Measurements from ENCODE around the gene C1QB. TPM values are rescaled to one million over a fixed set of nuclear protein-coding genes. Genes with fewer than 3 reads are reported as not detected.

Gene C1QB
- total RNA-seq, 2 donors from 2014 or later: 106 to 151 TPM

GRCh38 chr1:22616571-22616970 is 36.5 kb upstream of the C1QB start:
- 46% methylated on average over 11 of the region's 11 CpGs for WGBS
- no peak for DNase-seq (ENCODE audit: low spot score)

GRCh38 chr1:22618056-22618455 is 35.0 kb upstream of the C1QB start:
- no peaks in the 10 kb centered on the region for H3K36me3 ChIP-seq
- no peak for DNase-seq (ENCODE audit: low spot score)
- no peak overlapping the region for H3K4me3 ChIP-seq
- peaks cover 14% of the 10 kb centered on the region for H3K27me3 ChIP-seq (replicated peaks; ENCODE audit: insufficient read depth)
- TF ChIP-seq CTCF (IDR thresholded peaks at IDR 0.05): no peak
- no peak for TF ChIP-seq POLR2AphosphoS5 (IDR thresholded peaks at IDR 0.05)
- no peak for TF ChIP-seq POLR2A (IDR thresholded peaks at IDR 0.05)
- no peak overlapping the region for H3K27ac ChIP-seq
- no peaks in the 10 kb centered on the region for H3K9me3 ChIP-seq
- intact Hi-C loops (cut with DNase I): no loop called here
- no peaks in the 10 kb centered on the region for H3K4me1 ChIP-seq (replicated peaks)
- WGBS: 22% methylated on average over 16 of the region's 16 CpGs

More at GRCh38 chr1:22616571-22616970, 36.5 kb upstream of the C1QB start:
- no peaks in the 10 kb centered on the region for H3K4me1 ChIP-seq (replicated peaks)
- H3K9me3 ChIP-seq: no peaks in the 10 kb centered on the region
- H3K4me3 ChIP-seq: no peak overlapping the region
- no peaks in the 10 kb centered on the region for H3K36me3 ChIP-seq
- TF ChIP-seq CTCF (IDR thresholded peaks at IDR 0.05) (no peak), POLR2AphosphoS5 (IDR thresholded peaks at IDR 0.05) (no peak)
- H3K27me3 ChIP-seq (replicated peaks; ENCODE audit: insufficient read depth): peaks cover 14% of the 10 kb centered on the region
- H3K27ac ChIP-seq: no peak overlapping the region
- intact Hi-C loops (cut with DNase I): no loop called here

GRCh38 chr1:22619252-22619651 is 33.8 kb upstream of the C1QB start:
- no peak for TF ChIP-seq POLR2A (IDR thresholded peaks at IDR 0.05)
- no peak for TF ChIP-seq CTCF (IDR thresholded peaks at IDR 0.05)
- no peak for TF ChIP-seq POLR2AphosphoS5 (IDR thresholded peaks at IDR 0.05)
- intact Hi-C loops (cut with DNase I): no loop called here
- Histone ChIP-seq H3K27ac (no peak overlapping the region), H3K4me1 (replicated peaks) (no peaks in the 10 kb centered on the region), H3K4me3 (no peak overlapping the region), H3K9me3 (no peaks in the 10 kb centered on the region), H3K36me3 (no peaks in the 10 kb centered on the region), H3K27me3 (replicated peaks; ENCODE audit: insufficient read depth) (peaks cover 14% of the 10 kb centered on the region)
- 73% methylated on average over 7 of the region's 7 CpGs for WGBS
- no peak for DNase-seq (ENCODE audit: low spot score)

- Histone ChIP-seq H3K36me3 (no peaks in the 10 kb centered on the region), H3K27ac (no peak overlapping the region), H3K4me3 (no peak overlapping the region), H3K9me3 (no peaks in the 10 kb centered on the region), H3K4me1 (replicated peaks) (no peaks in the 10 kb centered on the region), H3K27me3 (replicated peaks; ENCODE audit: insufficient read depth) (peaks cover 14% of the 10 kb centered on the region)
- DNase-seq (ENCODE audit: low spot score): no peak
- 52% methylated on average over 12 of the region's 12 CpGs for WGBS
- intact Hi-C loops (cut with DNase I): no loop called here
- TF ChIP-seq POLR2AphosphoS5 (IDR thresholded peaks at IDR 0.05) (no peak), POLR2A (IDR thresholded peaks at IDR 0.05) (no peak), CTCF (IDR thresholded peaks at IDR 0.05) (no peak)
These were observed 33.2 kb upstream of the C1QB start for GRCh38 chr1:22619798-22620197.

GRCh38 chr1:22621761-22622160 is 31.3 kb upstream of the C1QB start:
- no peak overlapping the region for H3K4me3 ChIP-seq
- no peaks in the 10 kb centered on the region for H3K4me1 ChIP-seq (replicated peaks)
- no peak for DNase-seq (ENCODE audit: low spot score)
- WGBS: 66% methylated on average over 4 of the region's 4 CpGs
- H3K27me3 ChIP-seq (replicated peaks; ENCODE audit: insufficient read depth): peaks cover 18% of the 10 kb centered on the region
- no peaks in the 10 kb centered on the region for H3K9me3 ChIP-seq
- H3K36me3 ChIP-seq: no peaks in the 10 kb centered on the region
- intact Hi-C loops (cut with DNase I): no loop called here
- no peak overlapping the region for H3K27ac ChIP-seq
- TF ChIP-seq POLR2AphosphoS5 (IDR thresholded peaks at IDR 0.05) (no peak), CTCF (IDR thresholded peaks at IDR 0.05) (no peak), POLR2A (IDR thresholded peaks at IDR 0.05) (no peak)

Measured in prostate gland (tissue), 2 donors.